Measurements from ENCODE around the gene NCAPH2.

NCAPH2 gene

GRCh38 chr22:50526108-50526833 lies 18.2 kb downstream of the NCAPH2 start:
- no peaks in the 10 kb centered on the region for H3K9me3 ChIP-seq (ENCODE audit: control insufficient read depth in 2 of 2, low read length in 2 of 2)
- peak overlapping the region; percentile 72 to 80 for H3K4me3 ChIP-seq (ENCODE audit: low read length in 2 of 2)
- peak overlapping the region; percentile 58 to 59 for H3K9ac ChIP-seq (ENCODE audit: low read length in 2 of 2)
- peak overlapping the region; percentile 74 for H3K27ac ChIP-seq (ENCODE audit: low read length)
- H3K4me1 ChIP-seq (ENCODE audit: control insufficient read depth, insufficient read depth, low read length) = peaks cover 53% of the 10 kb centered on the region
- H3K36me3 ChIP-seq (ENCODE audit: control insufficient read depth in 2 of 2, insufficient read depth in 2 of 2, low read length in 2 of 2) = peaks cover 12 to 16% of the 10 kb centered on the region in 2 donors
- H3K27me3 ChIP-seq (ENCODE audit: control insufficient read depth in 1 of 2, insufficient read depth in 2 of 2, low read length in 2 of 2) = peaks cover 10 to 24% of the 10 kb centered on the region in 2 donors

GRCh38 chr22:50526834-50527801 lies 19.1 kb downstream of the NCAPH2 start:
- Histone ChIP-seq H3K27ac (ENCODE audit: low read length) (peak overlapping the region; percentile 74), H3K27me3 (ENCODE audit: control insufficient read depth in 1 of 2, insufficient read depth in 2 of 2, low read length in 2 of 2) (peaks cover 10 to 33% of the 10 kb centered on the region in 2 donors), H3K4me3 (ENCODE audit: low read length in 2 of 2) (peak overlapping the region; percentile 72 to 80), H3K4me1 (ENCODE audit: control insufficient read depth, insufficient read depth, low read length) (peaks cover 61% of the 10 kb centered on the region), H3K9me3 (ENCODE audit: control insufficient read depth in 2 of 2, low read length in 2 of 2) (no peaks in the 10 kb centered on the region), H3K36me3 (ENCODE audit: control insufficient read depth in 2 of 2, insufficient read depth in 2 of 2, low read length in 2 of 2) (peaks cover 5 to 9% of the 10 kb centered on the region in 2 donors), H3K9ac (ENCODE audit: low read length in 2 of 2) (peak overlapping the region in 1 of 2 donors; percentile 58)

- H3K27ac ChIP-seq (ENCODE audit: low read length) = peak overlapping the region; percentile 6
- H3K9me3 ChIP-seq (ENCODE audit: control insufficient read depth in 2 of 2, low read length in 2 of 2) = no peaks in the 10 kb centered on the region
- no peak overlapping the region for H3K9ac ChIP-seq (ENCODE audit: low read length in 2 of 2)
- peaks cover 65% of the 10 kb centered on the region for H3K4me1 ChIP-seq (ENCODE audit: control insufficient read depth, insufficient read depth, low read length)
- H3K36me3 ChIP-seq (ENCODE audit: control insufficient read depth in 2 of 2, insufficient read depth in 2 of 2, low read length in 2 of 2) = peaks cover 0 to 7% of the 10 kb centered on the region in 2 donors
- peak overlapping the region in 1 of 2 donors; percentile 8 for H3K4me3 ChIP-seq (ENCODE audit: low read length in 2 of 2)
- peaks cover 13 to 43% of the 10 kb centered on the region in 2 donors for H3K27me3 ChIP-seq (ENCODE audit: control insufficient read depth in 1 of 2, insufficient read depth in 2 of 2, low read length in 2 of 2)
Observed at GRCh38 chr22:50527921-50528681, 20.1 kb downstream of the NCAPH2 start.

GRCh38 chr22:50528682-50529415 lies 20.8 kb downstream of the NCAPH2 start:
- Histone ChIP-seq H3K4me1 (ENCODE audit: control insufficient read depth, insufficient read depth, low read length) (peaks cover 61% of the 10 kb centered on the region), H3K9ac (ENCODE audit: low read length in 2 of 2) (peak overlapping the region in 1 of 2 donors; percentile 14), H3K9me3 (ENCODE audit: control insufficient read depth in 2 of 2, low read length in 2 of 2) (no peaks in the 10 kb centered on the region), H3K36me3 (ENCODE audit: control insufficient read depth in 2 of 2, insufficient read depth in 2 of 2, low read length in 2 of 2) (no peaks in the 10 kb centered on the region), H3K27me3 (ENCODE audit: control insufficient read depth in 1 of 2, insufficient read depth in 2 of 2, low read length in 2 of 2) (peaks cover 15 to 50% of the 10 kb centered on the region in 2 donors), H3K4me3 (ENCODE audit: low read length in 2 of 2) (peak overlapping the region in 1 of 2 donors; percentile 68), H3K27ac (ENCODE audit: low read length) (peak overlapping the region; percentile 37)

GRCh38 chr22:50529416-50529896 lies 21.4 kb downstream of the NCAPH2 start:
- H3K4me1 ChIP-seq (ENCODE audit: control insufficient read depth, insufficient read depth, low read length) = peaks cover 55% of the 10 kb centered on the region
- peaks cover 15 to 56% of the 10 kb centered on the region in 2 donors for H3K27me3 ChIP-seq (ENCODE audit: control insufficient read depth in 1 of 2, insufficient read depth in 2 of 2, low read length in 2 of 2)
- peak overlapping the region; percentile 13 to 14 for H3K9ac ChIP-seq (ENCODE audit: low read length in 2 of 2)

GRCh38 chr22:50529897-50530579 lies 22.0 kb downstream of the NCAPH2 start, which contains the start of gene TYMP:
Gene TYMP (minus strand): TSS chr22:50530012. CDS start chr22:50529709, 303 bp downstream.
- peak within 1 kb of the TSS; percentile 71 for H3K27ac ChIP-seq (ENCODE audit: low read length)
- H3K9me3 ChIP-seq (ENCODE audit: control insufficient read depth in 2 of 2, low read length in 2 of 2) = no peaks in the 10 kb centered on the region
- peak within 1 kb of the TSS; percentile 55 to 68 for H3K4me3 ChIP-seq (ENCODE audit: low read length in 2 of 2)
- no peaks in the 10 kb centered on the region for H3K36me3 ChIP-seq (ENCODE audit: control insufficient read depth in 2 of 2, insufficient read depth in 2 of 2, low read length in 2 of 2)
- peaks cover 50% of the 10 kb centered on the region for H3K4me1 ChIP-seq (ENCODE audit: control insufficient read depth, insufficient read depth, low read length)
- peak within 1 kb of the TSS; percentile 55 to 74 for H3K9ac ChIP-seq (ENCODE audit: low read length in 2 of 2)
- peaks cover 15 to 59% of the 10 kb centered on the region in 2 donors for H3K27me3 ChIP-seq (ENCODE audit: control insufficient read depth in 1 of 2, insufficient read depth in 2 of 2, low read length in 2 of 2)

More at GRCh38 chr22:50529416-50529896, 21.4 kb downstream of the NCAPH2 start:
- H3K4me3 ChIP-seq (ENCODE audit: low read length in 2 of 2) = peak overlapping the region; percentile 4 to 68
- H3K9me3 ChIP-seq (ENCODE audit: control insufficient read depth in 2 of 2, low read length in 2 of 2) = no peaks in the 10 kb centered on the region
- H3K36me3 ChIP-seq (ENCODE audit: control insufficient read depth in 2 of 2, insufficient read depth in 2 of 2, low read length in 2 of 2) = no peaks in the 10 kb centered on the region
- H3K27ac ChIP-seq (ENCODE audit: low read length) = peak overlapping the region; percentile 37

- H3K27ac ChIP-seq (ENCODE audit: low read length) = peak overlapping the region; percentile 71
- H3K27me3 ChIP-seq (ENCODE audit: control insufficient read depth in 1 of 2, insufficient read depth in 2 of 2, low read length in 2 of 2) = peaks cover 15 to 62% of the 10 kb centered on the region in 2 donors
- peaks cover 46% of the 10 kb centered on the region for H3K4me1 ChIP-seq (ENCODE audit: control insufficient read depth, insufficient read depth, low read length)
- H3K4me3 ChIP-seq (ENCODE audit: low read length in 2 of 2) = peak overlapping the region in 1 of 2 donors; percentile 68
- no peaks in the 10 kb centered on the region for H3K9me3 ChIP-seq (ENCODE audit: control insufficient read depth in 2 of 2, low read length in 2 of 2)
- no peaks in the 10 kb centered on the region for H3K36me3 ChIP-seq (ENCODE audit: control insufficient read depth in 2 of 2, insufficient read depth in 2 of 2, low read length in 2 of 2)
- peak overlapping the region; percentile 55 to 74 for H3K9ac ChIP-seq (ENCODE audit: low read length in 2 of 2)
Observed at GRCh38 chr22:50530580-50530876, 22.5 kb downstream of the NCAPH2 start.

GRCh38 chr22:50530877-50531545 lies 23.0 kb downstream of the NCAPH2 start:
- H3K4me1 ChIP-seq (ENCODE audit: control insufficient read depth, insufficient read depth, low read length) = peaks cover 46% of the 10 kb centered on the region

GRCh38 chr22:50531546-50531961 lies 23.5 kb downstream of the NCAPH2 start:
- Histone ChIP-seq H3K4me1 (ENCODE audit: control insufficient read depth, insufficient read depth, low read length) (peaks cover 42% of the 10 kb centered on the region), H3K9me3 (ENCODE audit: control insufficient read depth in 2 of 2, low read length in 2 of 2) (no peaks in the 10 kb centered on the region), H3K36me3 (ENCODE audit: control insufficient read depth in 2 of 2, insufficient read depth in 2 of 2, low read length in 2 of 2) (no peaks in the 10 kb centered on the region), H3K9ac (ENCODE audit: low read length in 2 of 2) (peak overlapping the region; percentile 58 to 74), H3K27me3 (ENCODE audit: control insufficient read depth in 1 of 2, insufficient read depth in 2 of 2, low read length in 2 of 2) (peaks cover 19 to 66% of the 10 kb centered on the region in 2 donors), H3K4me3 (ENCODE audit: low read length in 2 of 2) (peak overlapping the region; percentile 55 to 68), H3K27ac (ENCODE audit: low read length) (peak overlapping the region; percentile 71)

More at GRCh38 chr22:50530877-50531545, 23.0 kb downstream of the NCAPH2 start:
- Histone ChIP-seq H3K27ac (ENCODE audit: low read length) (peak overlapping the region; percentile 71), H3K9me3 (ENCODE audit: control insufficient read depth in 2 of 2, low read length in 2 of 2) (no peaks in the 10 kb centered on the region), H3K4me3 (ENCODE audit: low read length in 2 of 2) (peak overlapping the region; percentile 55 to 68), H3K36me3 (ENCODE audit: control insufficient read depth in 2 of 2, insufficient read depth in 2 of 2, low read length in 2 of 2) (no peaks in the 10 kb centered on the region), H3K9ac (ENCODE audit: low read length in 2 of 2) (peak overlapping the region; percentile 58 to 74), H3K27me3 (ENCODE audit: control insufficient read depth in 1 of 2, insufficient read depth in 2 of 2, low read length in 2 of 2) (peaks cover 15 to 64% of the 10 kb centered on the region in 2 donors)
